Measurements from ENCODE around the gene BLMH. TPM values are rescaled to one million over a fixed set of nuclear protein-coding genes. Genes with fewer than 3 reads are reported as not detected.

The BLMH gene
- total and polyA plus RNA-seq, 8 donors = 5.4 to 32.4 (median 14.7) TPM; not detected in 1

DNA sequence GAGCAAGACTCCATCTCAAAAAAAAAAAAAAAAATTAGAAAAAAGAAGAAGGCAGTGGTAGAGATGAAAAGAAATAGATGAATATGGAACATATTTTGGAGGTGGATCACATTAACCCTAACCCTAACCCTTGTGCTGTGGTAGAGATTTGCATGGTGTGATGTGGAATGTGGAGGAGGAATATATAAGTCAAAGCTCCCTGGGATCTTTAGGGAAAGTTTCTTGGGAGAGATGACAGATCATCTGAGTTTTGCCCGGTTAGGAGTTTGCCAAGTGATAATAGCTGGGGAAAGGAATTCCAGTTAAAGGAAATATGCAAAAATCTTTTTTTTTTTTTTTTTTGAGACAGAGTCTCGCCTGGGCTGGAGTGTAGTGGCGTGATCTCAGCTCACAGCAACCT is 13.0 kb upstream of the BLMH start:
- Histone ChIP-seq H3K27ac (no peak overlapping the region), H3K9me3 (peaks cover 0 to 6% (median 3%) of the 10 kb centered on the region in 4 donors), H3K36me3 (no peaks in the 10 kb centered on the region), H3K4me3 (no peak overlapping the region), H3K27me3 (no peaks in the 10 kb centered on the region), H3K4me1 (no peaks in the 10 kb centered on the region)
- WGBS, 5 donors = 81 to 89% (median 88%) methylated on average over 3 of the region's 3 CpGs
- intact Hi-C loops (cut with DNase I; ENCODE audit: low total_unique reads) = no loop called here
- no peak for TF ChIP-seq POLR2AphosphoS5 (IDR thresholded peaks at IDR 0.05)
- TF ChIP-seq, protein P1, sequence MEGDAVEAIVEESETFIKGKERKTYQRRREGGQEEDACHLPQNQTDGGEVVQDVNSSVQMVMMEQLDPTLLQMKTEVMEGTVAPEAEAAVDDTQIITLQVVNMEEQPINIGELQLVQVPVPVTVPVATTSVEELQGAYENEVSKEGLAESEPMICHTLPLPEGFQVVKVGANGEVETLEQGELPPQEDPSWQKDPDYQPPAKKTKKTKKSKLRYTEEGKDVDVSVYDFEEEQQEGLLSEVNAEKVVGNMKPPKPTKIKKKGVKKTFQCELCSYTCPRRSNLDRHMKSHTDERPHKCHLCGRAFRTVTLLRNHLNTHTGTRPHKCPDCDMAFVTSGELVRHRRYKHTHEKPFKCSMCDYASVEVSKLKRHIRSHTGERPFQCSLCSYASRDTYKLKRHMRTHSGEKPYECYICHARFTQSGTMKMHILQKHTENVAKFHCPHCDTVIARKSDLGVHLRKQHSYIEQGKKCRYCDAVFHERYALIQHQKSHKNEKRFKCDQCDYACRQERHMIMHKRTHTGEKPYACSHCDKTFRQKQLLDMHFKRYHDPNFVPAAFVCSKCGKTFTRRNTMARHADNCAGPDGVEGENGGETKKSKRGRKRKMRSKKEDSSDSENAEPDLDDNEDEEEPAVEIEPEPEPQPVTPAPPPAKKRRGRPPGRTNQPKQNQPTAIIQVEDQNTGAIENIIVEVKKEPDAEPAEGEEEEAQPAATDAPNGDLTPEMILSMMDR (IDR thresholded peaks at IDR 0.05) = no peak
- TF ChIP-seq POLR2A (IDR thresholded peaks at IDR 0.05) = no peak
- no peak for TF ChIP-seq EP300 (IDR thresholded peaks at IDR 0.05)
- no peak for DNase-seq

DNA sequence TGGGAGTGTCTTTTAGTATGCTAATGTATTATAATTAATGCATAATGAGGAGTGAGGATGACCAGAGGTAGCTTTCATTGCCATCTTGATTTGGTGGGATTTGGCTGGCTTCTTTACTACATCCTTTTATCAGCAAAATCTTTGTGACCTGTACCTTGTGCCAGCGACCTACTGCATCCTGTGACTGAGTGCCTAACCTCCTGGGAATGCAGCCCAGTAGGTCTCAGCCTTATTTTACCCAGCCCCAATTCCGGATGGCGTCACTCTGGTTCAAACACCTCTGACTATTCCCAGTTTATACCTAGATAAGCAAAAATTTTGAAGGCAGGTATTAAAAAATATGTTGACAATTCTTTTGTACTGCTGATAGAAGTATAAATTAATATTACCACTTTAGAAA is 10.5 kb upstream of the BLMH start:
- no peak overlapping the region for H3K27ac ChIP-seq
- peaks cover 0 to 6% (median 3%) of the 10 kb centered on the region in 4 donors for H3K9me3 ChIP-seq
- intact Hi-C loops (cut with DNase I; ENCODE audit: low total_unique reads) = no loop called here
- H3K27me3 ChIP-seq = no peaks in the 10 kb centered on the region
- 72 to 84% (median 77%) methylated on average over 3 of the region's 3 CpGs for WGBS, 5 donors
- H3K4me1 ChIP-seq = no peaks in the 10 kb centered on the region
- DNase-seq = no peak
- no peaks in the 10 kb centered on the region for H3K36me3 ChIP-seq
- no peak overlapping the region for H3K4me3 ChIP-seq
- TF ChIP-seq EP300 (IDR thresholded peaks at IDR 0.05) (no peak), POLR2AphosphoS5 (IDR thresholded peaks at IDR 0.05) (no peak), POLR2A (IDR thresholded peaks at IDR 0.05) (no peak)
- TF ChIP-seq, protein P1 (IDR thresholded peaks at IDR 0.05) = no peak

DNA sequence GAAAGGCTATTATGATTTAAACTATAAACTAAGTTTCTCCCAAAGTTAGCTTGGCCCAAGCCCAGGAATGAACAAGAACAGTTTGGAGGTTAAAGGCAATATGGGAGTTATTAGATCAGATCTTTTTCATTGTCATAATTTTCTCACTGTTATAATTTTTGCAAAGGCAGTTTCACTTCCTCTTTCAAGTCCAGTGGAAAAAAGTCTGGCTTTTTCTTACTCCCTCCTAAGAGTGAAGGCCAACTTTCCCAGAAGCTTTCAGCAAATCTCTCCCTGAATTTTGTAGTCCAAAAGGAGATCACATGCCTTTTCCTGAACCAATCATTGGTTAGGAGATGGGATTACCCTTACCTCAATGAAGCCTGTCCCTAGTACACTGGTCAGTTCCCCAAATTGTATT is 9.1 kb upstream of the BLMH start:
- peaks cover 0 to 6% (median 3%) of the 10 kb centered on the region in 4 donors for H3K9me3 ChIP-seq
- H3K27ac ChIP-seq = no peak overlapping the region
- H3K36me3 ChIP-seq = no peaks in the 10 kb centered on the region
- H3K4me3 ChIP-seq = no peak overlapping the region
- TF ChIP-seq, protein P1 (IDR thresholded peaks at IDR 0.05) = no peak
- no peak for TF ChIP-seq EP300 (IDR thresholded peaks at IDR 0.05)
- no peak for TF ChIP-seq POLR2AphosphoS5 (IDR thresholded peaks at IDR 0.05)
- TF ChIP-seq POLR2A (IDR thresholded peaks at IDR 0.05) = no peak
- no peaks in the 10 kb centered on the region for H3K4me1 ChIP-seq
- H3K27me3 ChIP-seq = no peaks in the 10 kb centered on the region
- DNase-seq = no peak
- intact Hi-C loops (cut with DNase I; ENCODE audit: low total_unique reads) = no loop called here

GRCh38 chr17:30299000-30299399 is 7.3 kb upstream of the BLMH start:
- no peaks in the 10 kb centered on the region for H3K4me1 ChIP-seq
- H3K4me3 ChIP-seq = no peak overlapping the region
- intact Hi-C loops (cut with DNase I; ENCODE audit: low total_unique reads) = no loop called here
- DNase-seq = no peak
- H3K27me3 ChIP-seq = no peaks in the 10 kb centered on the region
- no peaks in the 10 kb centered on the region for H3K36me3 ChIP-seq
- H3K9me3 ChIP-seq = peaks cover 0 to 6% (median 3%) of the 10 kb centered on the region in 4 donors
- TF ChIP-seq EP300 (IDR thresholded peaks at IDR 0.05) (no peak), POLR2AphosphoS5 (IDR thresholded peaks at IDR 0.05) (no peak), POLR2A (IDR thresholded peaks at IDR 0.05) (no peak)
- TF ChIP-seq, protein P1 (IDR thresholded peaks at IDR 0.05) = no peak
- WGBS, 5 donors = 72 to 93% (median 85%) methylated on average over 1 of the region's 1 CpG
- no peak overlapping the region for H3K27ac ChIP-seq
